ENCODE measurements around the gene GFI1B.

DNA sequence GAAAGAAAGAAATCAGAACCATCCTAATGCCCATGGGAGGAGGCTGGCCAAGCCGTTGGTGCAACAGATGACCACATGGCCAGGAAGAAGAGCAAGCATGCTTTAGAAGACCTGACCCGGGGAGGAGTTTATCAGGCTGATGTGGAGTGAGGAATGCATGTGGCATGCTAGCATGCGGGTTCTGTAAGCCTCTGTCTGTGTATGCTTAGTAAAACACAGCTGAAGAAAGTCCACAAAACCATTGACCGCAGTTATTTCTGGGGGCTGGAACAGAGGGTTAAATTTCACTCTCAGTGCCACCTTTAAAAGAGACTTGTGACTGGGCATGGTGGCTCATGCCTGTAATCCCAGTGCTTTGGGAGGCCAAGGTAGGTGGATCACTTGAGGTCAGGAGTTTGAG is 19.1 kb downstream of the GFI1B start:
- TF ChIP-seq, protein P1, sequence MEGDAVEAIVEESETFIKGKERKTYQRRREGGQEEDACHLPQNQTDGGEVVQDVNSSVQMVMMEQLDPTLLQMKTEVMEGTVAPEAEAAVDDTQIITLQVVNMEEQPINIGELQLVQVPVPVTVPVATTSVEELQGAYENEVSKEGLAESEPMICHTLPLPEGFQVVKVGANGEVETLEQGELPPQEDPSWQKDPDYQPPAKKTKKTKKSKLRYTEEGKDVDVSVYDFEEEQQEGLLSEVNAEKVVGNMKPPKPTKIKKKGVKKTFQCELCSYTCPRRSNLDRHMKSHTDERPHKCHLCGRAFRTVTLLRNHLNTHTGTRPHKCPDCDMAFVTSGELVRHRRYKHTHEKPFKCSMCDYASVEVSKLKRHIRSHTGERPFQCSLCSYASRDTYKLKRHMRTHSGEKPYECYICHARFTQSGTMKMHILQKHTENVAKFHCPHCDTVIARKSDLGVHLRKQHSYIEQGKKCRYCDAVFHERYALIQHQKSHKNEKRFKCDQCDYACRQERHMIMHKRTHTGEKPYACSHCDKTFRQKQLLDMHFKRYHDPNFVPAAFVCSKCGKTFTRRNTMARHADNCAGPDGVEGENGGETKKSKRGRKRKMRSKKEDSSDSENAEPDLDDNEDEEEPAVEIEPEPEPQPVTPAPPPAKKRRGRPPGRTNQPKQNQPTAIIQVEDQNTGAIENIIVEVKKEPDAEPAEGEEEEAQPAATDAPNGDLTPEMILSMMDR (IDR thresholded peaks at IDR 0.05) = no peak
- TF ChIP-seq POLR2A (IDR thresholded peaks at IDR 0.05) = no peak

All from adrenal gland (tissue), 5 donors.